Measurements from ENCODE around the gene SLC45A3. TPM values are rescaled to one million over a fixed set of nuclear protein-coding genes. Genes with fewer than 3 reads are reported as not detected.

Gene SLC45A3
- total and polyA plus RNA-seq, 2 of the 4 experiments (the other 2 are of a cell fraction), result 1.4 to 2.5 TPM

DNA sequence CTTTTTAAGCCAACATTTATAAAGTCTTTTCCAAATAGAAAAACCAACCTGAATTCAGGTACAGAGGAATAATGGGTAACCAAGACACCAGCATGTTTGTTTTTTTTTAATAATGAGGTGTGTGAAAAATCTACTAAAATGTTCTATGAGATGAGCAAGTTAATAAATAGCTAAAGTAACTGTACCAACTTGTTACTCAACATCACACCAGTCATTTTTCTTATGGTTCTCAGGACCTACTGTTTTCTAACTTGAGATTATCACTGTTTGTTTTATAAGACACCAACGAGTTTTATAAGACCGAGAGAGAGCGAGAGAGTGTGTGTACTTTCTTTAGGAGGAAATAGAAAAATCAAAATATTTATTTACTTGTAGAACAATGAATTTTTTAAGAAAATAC is 60.9 kb downstream of the SLC45A3 start:
- Histone ChIP-seq H2AK9ac (replicated peaks; ENCODE audit: low read depth, low read length, poor library complexity) (no peak overlapping the region), H2AK5ac (ENCODE audit: low read depth, low read length) (no peak overlapping the region), H2BK20ac (ENCODE audit: low read depth, low read length) (no peak overlapping the region), H3K27me3 (ENCODE audit: control insufficient read depth, insufficient read depth, low read length) (no peaks in the 10 kb centered on the region), H3K4me2 (ENCODE audit: low read depth, low read length) (no peak overlapping the region), H2BK15ac (ENCODE audit: low read depth, low read length) (no peak overlapping the region), H3K36me3 (ENCODE audit: control insufficient read depth, insufficient read depth, low read length) (peaks cover 42% of the 10 kb centered on the region), H3K4me3 (ENCODE audit: insufficient read depth, low read depth, low read length) (no peak overlapping the region), H4K20me1 (ENCODE audit: insufficient read depth, low read length) (peaks cover 6% of the 10 kb centered on the region; the same call in 1 of the 2 replicates), H2AFZ (replicated peaks; ENCODE audit: low read length, poor library complexity) (no peak overlapping the region), H4K8ac (ENCODE audit: low read depth in 2 of 2, low read length in 2 of 2) (no peak overlapping the region), H4K91ac (ENCODE audit: insufficient read depth, low read depth, low read length) (no peak overlapping the region), H3K9me1 (ENCODE audit: insufficient read depth, low read length) (peaks cover 7% of the 10 kb centered on the region), H3K4me1 (ENCODE audit: control insufficient read depth, insufficient read depth, low read length) (no peaks in the 10 kb centered on the region; the same call in 1 of the 2 replicates), H3K18ac (ENCODE audit: low read depth, low read length) (no peak overlapping the region), H3K9me3 (ENCODE audit: control insufficient read depth, insufficient read depth, low read length) (no peaks in the 10 kb centered on the region), H3K79me1 (ENCODE audit: low read depth in 1 of 2, low read length in 2 of 2) (peaks cover 28 to 49% of the 10 kb centered on the region in 2 experiments), H3K9ac (ENCODE audit: low read depth, low read length) (no peak overlapping the region), H2BK120ac (ENCODE audit: low read depth, low read length) (no peak overlapping the region), H3K27ac (ENCODE audit: insufficient read depth, low read length) (no peak overlapping the region), H3K4ac (ENCODE audit: low read depth, low read length) (no peak overlapping the region), H4K5ac (ENCODE audit: low read depth, low read length) (no peak overlapping the region), H3K23ac (ENCODE audit: low read depth, low read length) (no peak overlapping the region), H2BK5ac (ENCODE audit: low read depth, low read length, poor library complexity, severe bottlenecking) (no peak overlapping the region), H3K56ac (ENCODE audit: extremely low read depth, insufficient read depth, low read length) (no peak overlapping the region), H3K14ac (replicated peaks; ENCODE audit: low read depth, low read length) (no peak overlapping the region)
- dilution Hi-C loops (cut with HindIII; ENCODE audit: low sequenced_read_pairs, unreplicated experiment), result no loop called here
- no TSS peak for BruUV-seq (replicated peaks)
- WGBS, 2 experiments (ENCODE audit: extremely low coverage in 2 of 2, insufficient read length in 1 of 2), result no CpG with 5 or more reads among the region's 3 CpGs
- in situ Hi-C loops (cut with MboI; ENCODE audit: low sequenced_read_pairs), result no loop called here
- intact Hi-C loops (cut with micrococcal nuclease), result no loop called here
- DNase-seq (no peak), ATAC-seq (ENCODE audit: low read depth) (no peak)
- CTCF ChIA-PET, result no interaction called here
- POLR2A ChIA-PET (ENCODE audit: unreplicated experiment), result no interaction called here
- TF ChIP-seq CHD1 (IDR thresholded peaks at IDR 0.05; ENCODE audit: low read depth, low read length), result no peak
- TF ChIP-seq, protein P1, sequence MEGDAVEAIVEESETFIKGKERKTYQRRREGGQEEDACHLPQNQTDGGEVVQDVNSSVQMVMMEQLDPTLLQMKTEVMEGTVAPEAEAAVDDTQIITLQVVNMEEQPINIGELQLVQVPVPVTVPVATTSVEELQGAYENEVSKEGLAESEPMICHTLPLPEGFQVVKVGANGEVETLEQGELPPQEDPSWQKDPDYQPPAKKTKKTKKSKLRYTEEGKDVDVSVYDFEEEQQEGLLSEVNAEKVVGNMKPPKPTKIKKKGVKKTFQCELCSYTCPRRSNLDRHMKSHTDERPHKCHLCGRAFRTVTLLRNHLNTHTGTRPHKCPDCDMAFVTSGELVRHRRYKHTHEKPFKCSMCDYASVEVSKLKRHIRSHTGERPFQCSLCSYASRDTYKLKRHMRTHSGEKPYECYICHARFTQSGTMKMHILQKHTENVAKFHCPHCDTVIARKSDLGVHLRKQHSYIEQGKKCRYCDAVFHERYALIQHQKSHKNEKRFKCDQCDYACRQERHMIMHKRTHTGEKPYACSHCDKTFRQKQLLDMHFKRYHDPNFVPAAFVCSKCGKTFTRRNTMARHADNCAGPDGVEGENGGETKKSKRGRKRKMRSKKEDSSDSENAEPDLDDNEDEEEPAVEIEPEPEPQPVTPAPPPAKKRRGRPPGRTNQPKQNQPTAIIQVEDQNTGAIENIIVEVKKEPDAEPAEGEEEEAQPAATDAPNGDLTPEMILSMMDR (conservative IDR thresholded peaks at IDR 0.05; ENCODE audit: low read depth, low read length), result no peak
- TF ChIP-seq SMC3 (IDR thresholded peaks at IDR 0.05; ENCODE audit: low read depth, low read length), result no peak

Data from IMR-90 (cell line).